Measurements from ENCODE around the gene TMED8. TPM values are rescaled to one million over a fixed set of nuclear protein-coding genes. Genes with fewer than 3 reads are reported as not detected.
"Not testable (repeated sequence)": the region's sequence is repeated elsewhere in the genome, so short reads cannot be mapped to it uniquely, and the experiment has no call there.

Gene TMED8
- total and polyA plus RNA-seq, 12 donors = 4.8 to 23.6 (median 19.9) TPM

DNA sequence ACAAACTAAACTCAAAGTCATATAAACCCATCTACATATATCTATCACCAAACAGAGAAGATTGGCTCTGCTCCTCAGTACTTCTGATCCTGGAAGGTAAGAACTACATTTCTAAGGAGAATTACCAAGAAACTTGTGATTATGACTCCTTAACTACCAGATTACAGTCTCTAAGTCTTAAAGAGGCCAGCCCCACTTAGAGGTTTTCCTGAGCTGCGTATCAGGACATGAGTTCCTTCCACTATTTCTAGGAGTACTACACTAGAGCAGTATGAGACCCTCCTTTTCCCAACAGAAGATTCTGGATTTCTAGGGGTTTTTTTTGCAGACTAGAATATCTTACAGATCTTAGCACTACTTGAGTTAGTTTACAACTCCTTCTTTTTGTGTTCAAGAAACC lies 46.5 kb upstream of the TMED8 start, which contains the start of gene NOXRED1:
TSS of gene NOXRED1 (minus strand) at position 101 of the 400 bp plus-strand sequence. CDS start 634 bp downstream, outside the sequence.
- no peaks in the 10 kb centered on the region for H3K27me3 ChIP-seq
- H3K27ac ChIP-seq = no peak within 1 kb of the TSS
- H3K4me3 ChIP-seq = no peak within 1 kb of the TSS
- no peaks in the 10 kb centered on the region for H3K9me3 ChIP-seq (replicated peaks in 1 of 3)
- WGBS, 4 donors = 94 to 100% (median 98%) methylated on average over 1 of the region's 1 CpG
- TF ChIP-seq, protein P1, sequence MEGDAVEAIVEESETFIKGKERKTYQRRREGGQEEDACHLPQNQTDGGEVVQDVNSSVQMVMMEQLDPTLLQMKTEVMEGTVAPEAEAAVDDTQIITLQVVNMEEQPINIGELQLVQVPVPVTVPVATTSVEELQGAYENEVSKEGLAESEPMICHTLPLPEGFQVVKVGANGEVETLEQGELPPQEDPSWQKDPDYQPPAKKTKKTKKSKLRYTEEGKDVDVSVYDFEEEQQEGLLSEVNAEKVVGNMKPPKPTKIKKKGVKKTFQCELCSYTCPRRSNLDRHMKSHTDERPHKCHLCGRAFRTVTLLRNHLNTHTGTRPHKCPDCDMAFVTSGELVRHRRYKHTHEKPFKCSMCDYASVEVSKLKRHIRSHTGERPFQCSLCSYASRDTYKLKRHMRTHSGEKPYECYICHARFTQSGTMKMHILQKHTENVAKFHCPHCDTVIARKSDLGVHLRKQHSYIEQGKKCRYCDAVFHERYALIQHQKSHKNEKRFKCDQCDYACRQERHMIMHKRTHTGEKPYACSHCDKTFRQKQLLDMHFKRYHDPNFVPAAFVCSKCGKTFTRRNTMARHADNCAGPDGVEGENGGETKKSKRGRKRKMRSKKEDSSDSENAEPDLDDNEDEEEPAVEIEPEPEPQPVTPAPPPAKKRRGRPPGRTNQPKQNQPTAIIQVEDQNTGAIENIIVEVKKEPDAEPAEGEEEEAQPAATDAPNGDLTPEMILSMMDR (IDR thresholded peaks at IDR 0.05) = no peak
- no peak for TF ChIP-seq POLR2A (IDR thresholded peaks at IDR 0.05)
- H3K36me3 ChIP-seq (replicated peaks in 1 of 2) = peaks cover 0 to 49% of the 10 kb centered on the region in 2 donors
- no peaks in the 10 kb centered on the region for H3K4me1 ChIP-seq (replicated peaks in 1 of 2)
- intact Hi-C loops (cut with DNase I) = no loop called here
- DNase-seq = no peak

DNA sequence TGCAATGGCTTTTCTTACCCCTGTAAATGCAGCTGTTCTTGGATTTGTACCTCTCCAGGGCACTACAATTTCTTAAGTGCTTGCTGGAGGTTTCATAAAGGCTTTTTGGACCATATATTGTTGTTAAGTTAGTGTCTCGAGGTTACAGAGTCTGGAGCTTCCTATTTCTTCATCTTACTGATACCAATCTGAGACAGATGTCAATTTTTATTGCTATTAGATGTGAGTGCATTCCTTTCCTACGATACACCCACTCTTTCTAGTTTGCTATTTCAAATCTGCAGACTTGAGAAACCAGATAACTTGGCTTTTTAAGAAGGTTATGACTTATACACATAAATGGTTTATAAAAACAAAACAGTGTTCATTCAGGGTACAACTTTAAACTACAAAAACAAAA lies 44.3 kb upstream of the TMED8 start:
- H3K9me3 ChIP-seq (replicated peaks in 1 of 3) = no peaks in the 10 kb centered on the region
- no peak overlapping the region for H3K27ac ChIP-seq
- no peaks in the 10 kb centered on the region for H3K27me3 ChIP-seq
- WGBS, 4 donors = 47 to 93% (median 78%) methylated on average over 2 of the region's 2 CpGs
- intact Hi-C loops (cut with DNase I) = no loop called here
- no peak for DNase-seq
- no peaks in the 10 kb centered on the region for H3K4me1 ChIP-seq (replicated peaks in 1 of 2)
- H3K4me3 ChIP-seq = no peak overlapping the region
- peaks cover 0 to 27% of the 10 kb centered on the region in 2 donors for H3K36me3 ChIP-seq (replicated peaks in 1 of 2)
- TF ChIP-seq POLR2A (IDR thresholded peaks at IDR 0.05) = no peak
- TF ChIP-seq, protein P1 (IDR thresholded peaks at IDR 0.05) = no peak

DNA sequence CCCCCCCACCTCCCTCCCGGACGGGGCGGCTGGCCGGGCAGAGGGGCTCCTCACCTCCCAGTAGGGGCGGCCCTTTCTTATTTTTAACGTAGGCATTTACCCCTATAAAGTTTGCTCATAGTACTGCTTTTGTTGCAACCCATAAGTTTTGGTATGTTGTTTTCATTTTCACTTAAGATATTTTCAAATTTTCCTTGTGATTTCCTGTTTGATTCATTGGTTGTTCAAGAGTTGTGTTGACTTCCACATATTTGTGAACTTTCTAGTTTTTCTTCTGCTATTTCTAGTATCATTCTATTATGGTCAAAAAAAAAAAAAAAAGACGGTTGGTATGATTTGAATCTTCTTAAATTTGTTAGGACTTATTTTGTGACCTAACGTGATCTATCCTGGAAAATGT lies 39.9 kb upstream of the TMED8 start:
- intact Hi-C loops (cut with DNase I) = no loop called here

DNA sequence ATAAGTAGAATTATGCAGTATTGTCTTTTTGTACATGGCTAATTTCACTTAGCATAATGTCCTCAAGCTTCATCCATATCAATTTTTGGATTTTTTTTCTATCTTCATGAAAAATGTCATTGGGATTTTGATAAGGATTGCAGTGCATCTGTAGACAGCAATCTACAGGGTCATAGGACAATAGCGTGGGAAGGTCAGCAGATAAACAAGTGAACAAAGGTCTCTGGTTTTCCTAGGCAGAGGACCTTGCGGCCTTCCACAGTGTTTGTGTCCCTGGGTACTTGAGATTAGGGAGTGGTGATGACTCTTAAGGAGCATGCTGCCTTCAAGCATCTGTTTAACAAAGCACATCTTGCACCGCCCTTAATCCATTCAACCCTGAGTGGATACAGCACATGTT lies 39.2 kb upstream of the TMED8 start:
- H3K36me3 ChIP-seq (replicated peaks in 1 of 2); DNase-seq; H3K4me3 ChIP-seq; H3K4me1 ChIP-seq (replicated peaks in 1 of 2); H3K27me3 ChIP-seq; H3K27ac ChIP-seq; intact Hi-C loops (cut with DNase I); H3K9me3 ChIP-seq (replicated peaks in 1 of 3): not testable (repeated sequence)
- WGBS, 4 donors = 39 to 72% (median 59%) methylated on average over 2 of the region's 3 CpGs

More for the DNA sequence above, 39.9 kb upstream of the TMED8 start:
- no peaks in the 10 kb centered on the region for H3K9me3 ChIP-seq (replicated peaks in 1 of 3)
- H3K27ac ChIP-seq = no peak overlapping the region
- no peak overlapping the region for H3K4me3 ChIP-seq
- no peak for DNase-seq
- 83 to 90% (median 87%) methylated on average over 8 of the region's 8 CpGs for WGBS, 4 donors
- no peaks in the 10 kb centered on the region for H3K27me3 ChIP-seq
- H3K36me3 ChIP-seq (replicated peaks in 1 of 2) = no peaks in the 10 kb centered on the region
- no peaks in the 10 kb centered on the region for H3K4me1 ChIP-seq (replicated peaks in 1 of 2)
- TF ChIP-seq POLR2A (IDR thresholded peaks at IDR 0.05) = no peak
- TF ChIP-seq, protein P1 (IDR thresholded peaks at IDR 0.05) = no peak

DNA sequence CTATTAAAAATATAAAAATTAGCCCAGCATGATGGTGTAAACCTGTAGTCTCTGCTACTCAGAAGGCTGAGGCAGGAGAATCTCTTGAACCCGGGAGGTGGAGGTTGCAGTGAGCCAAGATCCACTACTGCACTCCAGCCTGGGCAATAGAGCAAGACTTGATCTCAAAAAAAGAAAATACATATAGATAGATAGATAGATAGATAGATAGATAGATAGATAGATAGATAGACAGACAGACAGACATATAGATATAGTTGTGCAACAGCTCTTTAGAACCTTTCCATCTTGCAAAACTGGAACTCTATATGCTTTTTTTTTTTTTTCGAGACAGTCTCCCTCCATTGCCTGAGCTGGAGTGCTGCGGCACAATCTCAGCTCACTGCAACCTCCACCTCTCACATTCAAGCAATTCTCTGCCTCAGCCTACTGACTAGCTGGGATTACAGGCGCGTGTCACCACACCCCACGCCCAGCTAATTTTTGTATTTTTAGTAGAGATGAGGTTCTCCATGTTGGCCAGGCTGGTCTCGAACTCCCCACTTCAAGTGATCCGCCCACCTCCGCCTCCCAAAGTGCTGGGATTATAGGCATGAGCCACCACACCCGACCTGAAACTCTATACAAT lies 38.6 kb upstream of the TMED8 start:
- 91 to 95% (median 93%) methylated on average over 10 of the region's 10 CpGs for WGBS, 4 donors
- intact Hi-C loops (cut with DNase I) = not testable (repeated sequence)

More for the DNA sequence above, 38.6 kb upstream of the TMED8 start:
- H3K4me3 ChIP-seq; H3K27ac ChIP-seq; H3K4me1 ChIP-seq (replicated peaks in 1 of 2); H3K9me3 ChIP-seq (replicated peaks in 1 of 3); H3K27me3 ChIP-seq; H3K36me3 ChIP-seq (replicated peaks in 1 of 2); DNase-seq: not testable (repeated sequence)

Data from adrenal gland (tissue), 12 donors.